GM12873 (cell line): ENCODE data around the gene FAM171A1.

ENCODE experiments used
- TF ChIP-seq, protein P1 (sequence below): IDR thresholded peaks from 2 replicates; pipeline ENCODE4 v1.5.1; 2012; ENCODE audit warnings: low read depth, mild to moderate bottlenecking, moderate library complexity, low read length, control low read depth; ENCODE audit not compliant: insufficient read depth; ENCODE audit errors: missing control alignments

The FAM171A1 gene

DNA sequence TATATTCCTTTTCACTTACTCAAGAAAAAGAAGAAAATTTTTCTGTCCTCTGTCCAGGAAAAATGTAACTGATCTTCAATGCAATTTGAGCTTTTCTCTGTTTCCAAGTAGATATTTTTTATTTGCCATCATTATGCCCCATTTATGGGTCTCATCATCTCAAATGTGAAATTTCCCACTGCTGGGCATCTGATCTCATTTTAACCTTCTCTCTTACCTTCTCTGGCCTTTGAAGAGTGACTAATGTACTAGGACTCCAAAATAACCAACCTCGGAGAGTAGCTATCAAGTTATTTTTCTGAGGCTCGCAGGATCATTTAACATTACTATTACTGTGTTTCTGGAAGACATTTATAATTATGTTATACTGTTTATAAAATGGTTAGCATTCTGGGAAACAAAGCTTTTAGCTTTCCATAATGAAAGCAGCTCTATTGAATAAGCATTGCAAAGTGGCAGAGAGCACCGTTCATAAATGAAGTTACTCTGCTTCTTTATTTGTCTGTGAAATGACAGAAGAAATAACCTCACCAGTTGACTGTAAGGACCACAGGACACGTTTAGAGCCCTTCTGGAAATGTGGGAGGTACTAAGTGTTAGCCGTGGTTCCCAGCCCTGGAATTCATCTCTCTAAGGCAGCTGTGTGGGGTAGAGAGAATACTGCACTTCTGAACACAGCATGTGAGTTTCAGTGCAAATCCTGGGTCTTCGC, 169.3 kb downstream of the FAM171A1 start:
- TF ChIP-seq, protein P1, sequence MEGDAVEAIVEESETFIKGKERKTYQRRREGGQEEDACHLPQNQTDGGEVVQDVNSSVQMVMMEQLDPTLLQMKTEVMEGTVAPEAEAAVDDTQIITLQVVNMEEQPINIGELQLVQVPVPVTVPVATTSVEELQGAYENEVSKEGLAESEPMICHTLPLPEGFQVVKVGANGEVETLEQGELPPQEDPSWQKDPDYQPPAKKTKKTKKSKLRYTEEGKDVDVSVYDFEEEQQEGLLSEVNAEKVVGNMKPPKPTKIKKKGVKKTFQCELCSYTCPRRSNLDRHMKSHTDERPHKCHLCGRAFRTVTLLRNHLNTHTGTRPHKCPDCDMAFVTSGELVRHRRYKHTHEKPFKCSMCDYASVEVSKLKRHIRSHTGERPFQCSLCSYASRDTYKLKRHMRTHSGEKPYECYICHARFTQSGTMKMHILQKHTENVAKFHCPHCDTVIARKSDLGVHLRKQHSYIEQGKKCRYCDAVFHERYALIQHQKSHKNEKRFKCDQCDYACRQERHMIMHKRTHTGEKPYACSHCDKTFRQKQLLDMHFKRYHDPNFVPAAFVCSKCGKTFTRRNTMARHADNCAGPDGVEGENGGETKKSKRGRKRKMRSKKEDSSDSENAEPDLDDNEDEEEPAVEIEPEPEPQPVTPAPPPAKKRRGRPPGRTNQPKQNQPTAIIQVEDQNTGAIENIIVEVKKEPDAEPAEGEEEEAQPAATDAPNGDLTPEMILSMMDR: no peak

DNA sequence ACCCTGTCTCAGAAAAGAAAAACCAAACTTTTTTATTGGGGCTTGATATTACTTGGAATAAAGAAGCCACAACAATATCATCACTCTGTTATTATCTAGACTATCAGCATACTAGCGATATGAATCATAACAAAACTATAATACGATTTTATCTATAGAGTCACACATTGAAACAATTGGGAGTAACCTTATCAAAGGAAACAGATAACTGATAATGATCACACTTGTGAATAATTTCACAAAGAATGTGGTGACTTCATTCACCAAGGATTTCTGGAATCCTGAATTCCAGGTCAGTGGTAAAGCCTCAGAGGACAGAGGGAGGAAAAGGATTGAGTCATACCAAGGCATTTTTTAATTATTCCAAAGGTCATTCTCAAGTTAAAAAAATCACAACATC, 170.5 kb downstream of the FAM171A1 start:
- TF ChIP-seq, protein P1: no peak

DNA sequence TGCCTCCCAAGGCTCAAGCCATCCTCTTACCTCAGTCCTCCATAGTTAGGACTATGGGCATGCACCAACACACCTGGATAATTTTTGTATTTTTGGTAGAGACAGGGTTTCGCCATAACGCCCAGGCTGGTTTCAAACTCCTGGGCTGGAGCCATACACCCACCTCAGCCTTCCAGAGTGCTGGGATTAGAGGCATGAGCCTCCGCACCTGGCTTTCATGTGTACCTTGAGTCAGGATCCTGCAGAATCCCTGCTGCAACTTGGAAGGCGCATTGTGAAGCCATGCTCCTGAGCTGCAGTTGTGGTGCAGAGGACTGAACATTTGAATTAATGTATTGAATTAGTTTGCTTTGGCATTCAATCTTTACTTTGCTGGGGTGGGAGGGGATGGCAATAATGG, 173.2 kb downstream of the FAM171A1 start:
- TF ChIP-seq, protein P1: no peak

DNA sequence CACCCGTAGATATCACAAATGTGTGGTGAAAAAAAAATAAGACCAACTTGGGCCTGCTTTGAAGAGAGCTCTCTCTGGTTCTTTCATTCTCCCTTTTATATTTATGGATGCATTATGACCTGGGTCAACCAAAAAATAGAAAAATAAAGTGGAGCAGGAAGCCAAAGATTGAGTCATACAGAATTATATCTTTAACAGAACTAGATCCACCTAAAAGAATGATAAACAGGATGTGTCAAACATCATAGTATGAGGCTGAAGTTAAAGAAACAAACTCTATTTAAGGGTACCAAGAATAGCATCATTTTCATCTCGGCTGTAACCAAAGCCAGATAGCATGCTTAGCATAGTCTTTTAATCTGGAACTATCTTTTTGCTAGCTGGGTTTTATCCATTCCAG, 173.8 kb downstream of the FAM171A1 start:
- TF ChIP-seq, protein P1: no peak

DNA sequence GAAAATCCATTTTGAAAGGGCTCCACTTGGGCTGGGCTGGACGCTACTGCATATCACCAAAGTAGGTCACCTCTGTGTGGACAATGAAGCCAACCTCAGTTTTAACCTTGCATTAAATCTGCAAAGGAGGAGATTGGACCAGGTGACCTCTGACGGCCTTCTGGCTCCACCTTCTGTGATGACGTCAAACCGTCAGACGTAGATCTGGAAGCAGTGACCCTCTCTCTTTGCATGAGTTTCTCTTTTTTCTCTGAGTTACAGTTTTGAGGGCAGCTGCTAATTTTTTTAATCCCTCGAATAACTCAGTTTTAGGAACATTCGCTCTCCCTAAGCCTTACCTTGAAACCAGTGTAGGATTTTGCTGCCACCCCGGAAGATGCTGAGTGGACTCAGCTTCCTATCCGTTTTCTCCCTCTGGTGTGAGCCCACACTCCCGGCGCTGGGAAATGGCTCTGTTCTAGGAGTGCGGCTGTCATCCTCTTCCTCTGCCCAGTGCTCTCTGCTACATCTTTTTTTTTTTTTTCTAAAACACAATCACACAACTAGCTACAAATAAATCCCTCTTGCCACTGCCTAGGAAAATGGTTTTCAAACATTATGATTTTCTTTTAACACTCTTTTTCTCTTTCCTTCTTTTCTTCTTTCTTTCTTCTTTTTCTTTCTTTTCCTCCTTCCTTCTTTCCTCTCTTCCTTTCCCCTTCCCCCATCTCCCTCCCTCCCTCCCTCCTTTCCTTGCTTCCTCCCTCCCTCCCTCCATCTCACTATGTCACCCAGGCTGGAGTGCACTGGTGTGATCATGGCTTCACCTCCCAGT, 174.9 kb downstream of the FAM171A1 start:
- TF ChIP-seq, protein P1: no peak

DNA sequence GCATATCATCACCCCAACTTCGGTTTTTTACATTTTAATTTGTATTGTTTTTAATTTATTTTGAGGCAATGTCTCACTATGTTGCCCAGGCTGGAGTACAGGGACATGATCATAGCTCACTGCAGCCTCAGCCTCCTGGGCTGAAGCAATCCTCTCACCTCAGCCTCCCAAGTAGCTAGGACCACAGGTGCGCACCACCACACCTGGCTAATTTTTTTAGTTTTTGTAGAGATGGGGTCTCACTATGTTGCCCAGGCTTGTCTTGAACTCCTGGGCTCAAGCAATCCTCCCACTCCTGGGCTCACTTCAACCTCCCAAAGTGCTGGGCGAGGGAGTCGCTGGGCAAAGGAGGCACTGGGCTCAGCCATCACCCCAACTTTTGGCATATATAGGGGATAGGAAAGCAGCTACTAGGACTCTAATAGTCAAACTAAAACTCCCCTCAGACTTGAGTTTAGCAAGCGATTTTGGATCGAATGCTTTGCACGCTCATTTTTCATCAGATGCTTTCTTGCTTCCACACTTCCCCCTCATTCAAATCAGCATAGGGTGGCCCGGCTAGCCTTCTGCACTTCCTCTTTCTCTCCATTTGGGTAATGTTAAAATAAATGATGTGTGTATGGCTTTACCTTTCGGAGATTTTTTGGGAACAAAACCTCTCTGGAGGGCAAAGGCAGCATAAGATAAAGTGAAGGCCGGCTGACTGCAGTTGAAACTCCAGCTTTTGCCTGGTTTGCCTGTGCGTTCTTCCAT, 181.8 kb downstream of the FAM171A1 start:
- TF ChIP-seq, protein P1: no peak

DNA sequence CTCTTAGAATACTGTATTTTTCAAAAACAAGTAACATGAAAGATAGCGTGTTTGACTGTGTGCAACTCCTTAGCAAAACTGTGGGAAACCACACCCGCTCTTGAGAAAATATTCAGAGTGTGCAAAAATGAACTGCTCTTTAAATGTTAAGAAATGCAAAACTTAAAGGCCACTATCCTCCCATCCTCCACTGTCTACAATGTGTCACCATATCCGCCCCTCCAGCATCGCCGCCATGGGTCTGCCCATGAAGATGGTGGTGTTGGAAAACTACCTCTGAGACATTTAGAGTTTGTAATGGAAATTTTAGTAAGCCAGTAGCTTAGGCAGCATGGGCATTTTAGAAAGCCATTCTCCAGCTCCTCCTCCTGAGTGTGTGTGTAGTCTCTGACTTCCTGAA, 182.5 kb downstream of the FAM171A1 start:
- TF ChIP-seq, protein P1: no peak
